Panc1 (cell line): Measurements from ENCODE around the gene SEPTIN5.

Source experiments
- CTCF ChIP-seq: fragments of 450-650 bp; IDR thresholded peaks from 2 replicates; pipeline ENCODE4 v1.5.1; 2017; ENCODE audit warnings: mild to moderate bottlenecking
- POLR2AphosphoS5 ChIP-seq: IDR thresholded peaks from 2 replicates; pipeline ENCODE4 v1.6.1; 2012; ENCODE audit warnings: mild to moderate bottlenecking, low read depth, low read length, moderate library complexity

- TF ChIP-seq CTCF (no peak), POLR2AphosphoS5 (no peak)
Observed at GRCh38 chr22:19718456-19719049, 4.2 kb downstream of the SEPTIN5 start.
